ENCODE results near the gene USP48.

The USP48 gene

DNA sequence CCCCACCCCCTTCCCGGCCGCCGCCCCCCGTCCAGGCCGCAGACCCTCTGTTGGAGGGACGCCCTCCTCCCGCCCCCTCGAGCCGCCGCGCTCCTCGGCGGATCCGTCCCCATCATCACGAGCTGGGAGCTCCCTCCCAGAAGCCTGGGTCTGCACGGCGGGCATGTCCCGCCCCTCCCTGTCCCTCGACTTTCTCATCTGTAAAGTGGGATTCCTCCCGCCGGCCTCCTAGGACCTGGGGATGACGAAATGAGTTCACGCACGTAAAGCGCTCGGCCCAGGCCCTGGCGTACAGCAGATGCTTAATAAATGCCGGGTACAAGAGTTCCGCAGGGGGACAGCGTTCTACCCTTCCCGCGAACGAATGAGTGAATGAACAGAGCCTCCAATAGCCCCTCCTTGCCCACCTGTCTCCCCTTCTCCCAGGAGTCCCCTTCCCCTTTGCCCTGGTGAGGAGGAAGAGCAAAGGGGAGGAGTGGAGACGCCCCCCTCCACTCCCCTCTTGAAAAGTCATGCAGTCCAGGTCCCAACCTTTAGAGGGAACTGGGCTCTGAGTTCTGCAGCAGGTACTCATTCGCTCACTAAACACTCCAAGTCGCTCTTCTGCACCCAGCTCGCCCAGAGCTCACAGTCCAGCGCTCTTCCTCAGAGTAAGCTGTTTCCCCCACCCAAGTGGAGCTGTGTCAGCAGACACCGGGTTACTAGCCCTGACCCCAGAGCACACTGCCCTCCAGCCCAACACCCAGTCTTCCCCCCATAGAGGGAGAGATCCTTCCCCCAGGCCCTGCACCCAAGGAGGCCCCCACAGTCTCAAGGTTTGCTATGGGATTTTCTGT, 130.6 kb downstream of the USP48 start:
- no peak for DNase-seq

- DNase-seq: peak; percentile 65
Measured at GRCh38 chr1:21651214-21652042, 131.5 kb downstream of the USP48 start.

GRCh38 chr1:21650400-21650799, 132.5 kb downstream of the USP48 start:
- DNase-seq: no peak

DNA sequence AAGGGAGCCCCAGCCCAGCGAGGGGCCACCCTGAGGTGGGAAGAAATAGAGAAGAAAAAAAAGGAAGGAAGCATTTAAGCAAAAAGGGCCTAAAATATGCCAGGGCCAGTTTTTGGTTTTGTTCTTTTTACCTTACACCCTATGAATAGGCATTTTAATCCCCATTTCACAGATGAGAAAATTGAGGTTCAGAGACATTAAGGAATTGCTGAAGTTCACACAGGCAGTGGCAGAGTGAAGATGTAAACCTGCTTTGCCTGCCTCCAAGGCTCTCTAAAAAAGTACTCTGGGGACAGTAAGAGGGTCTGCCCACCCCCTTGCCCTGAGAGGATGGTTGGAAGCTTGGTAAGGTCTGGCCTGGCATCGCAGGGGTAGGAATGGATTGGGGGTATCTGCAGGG, 133.6 kb downstream of the USP48 start:
- no peak for DNase-seq

GRCh38 chr1:21648791-21649190, 134.2 kb downstream of the USP48 start:
- DNase-seq: no peak

- no peak for DNase-seq
Measured at GRCh38 chr1:21648352-21648730, 134.6 kb downstream of the USP48 start.

- no peak for DNase-seq
Measured at GRCh38 chr1:21647431-21648351, 135.3 kb downstream of the USP48 start.

DNA sequence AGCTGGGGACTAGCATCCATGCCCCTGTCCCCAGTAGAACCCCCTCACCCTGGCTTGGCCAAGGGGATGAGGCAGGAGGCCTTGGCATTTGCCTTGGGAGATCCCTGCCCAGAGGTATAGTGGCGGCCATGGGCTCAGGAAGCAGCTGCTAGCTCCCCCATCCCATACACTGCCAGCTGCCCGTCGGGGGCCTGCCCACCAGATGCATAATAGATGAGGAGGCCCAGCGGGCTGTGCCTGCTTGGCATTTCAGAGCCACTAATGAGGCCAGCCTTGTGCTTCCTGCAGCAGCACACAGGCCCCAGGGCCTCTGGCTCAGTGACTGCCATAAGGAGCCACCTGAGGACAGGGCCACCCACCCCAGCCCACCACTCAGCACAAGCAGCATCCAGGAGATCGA, 137.4 kb downstream of the USP48 start:
- DNase-seq: no peak

GRCh38 chr1:21644906-21645305, 138.0 kb downstream of the USP48 start:
- DNase-seq: no peak

GRCh38 chr1:21644348-21644747, 138.6 kb downstream of the USP48 start:
- DNase-seq: no peak

- DNase-seq: no peak
Measured at GRCh38 chr1:21643624-21644023, 139.3 kb downstream of the USP48 start.

- DNase-seq: no peak
Measured at GRCh38 chr1:21641967-21642739, 140.8 kb downstream of the USP48 start.

GRCh38 chr1:21641537-21641936, 141.4 kb downstream of the USP48 start:
- DNase-seq: no peak

- DNase-seq: no peak
Measured at GRCh38 chr1:21641076-21641475, 141.9 kb downstream of the USP48 start.

DNA sequence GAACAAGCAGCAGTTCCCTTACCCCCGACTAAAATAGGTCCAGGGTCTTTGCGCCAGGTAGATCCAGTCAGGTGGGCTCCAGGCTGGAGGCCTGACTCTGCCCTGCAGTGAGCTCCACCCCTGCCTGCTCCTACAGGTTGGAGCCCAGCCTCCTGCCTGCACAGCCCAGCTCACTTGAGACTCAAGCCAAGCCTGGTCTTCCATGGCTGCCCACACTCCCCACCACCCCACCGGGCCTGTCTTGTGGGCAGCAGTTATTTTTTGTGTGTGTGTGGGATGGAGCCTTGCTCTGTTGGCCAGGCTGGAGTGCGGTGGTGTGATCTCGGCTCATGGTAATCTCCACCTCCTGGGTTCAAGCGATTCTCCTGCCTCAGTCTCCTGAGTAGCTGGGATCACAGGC, 142.3 kb downstream of the USP48 start:
- DNase-seq: no peak

GRCh38 chr1:21639594-21640041, 143.3 kb downstream of the USP48 start:
- no peak for DNase-seq

DNA sequence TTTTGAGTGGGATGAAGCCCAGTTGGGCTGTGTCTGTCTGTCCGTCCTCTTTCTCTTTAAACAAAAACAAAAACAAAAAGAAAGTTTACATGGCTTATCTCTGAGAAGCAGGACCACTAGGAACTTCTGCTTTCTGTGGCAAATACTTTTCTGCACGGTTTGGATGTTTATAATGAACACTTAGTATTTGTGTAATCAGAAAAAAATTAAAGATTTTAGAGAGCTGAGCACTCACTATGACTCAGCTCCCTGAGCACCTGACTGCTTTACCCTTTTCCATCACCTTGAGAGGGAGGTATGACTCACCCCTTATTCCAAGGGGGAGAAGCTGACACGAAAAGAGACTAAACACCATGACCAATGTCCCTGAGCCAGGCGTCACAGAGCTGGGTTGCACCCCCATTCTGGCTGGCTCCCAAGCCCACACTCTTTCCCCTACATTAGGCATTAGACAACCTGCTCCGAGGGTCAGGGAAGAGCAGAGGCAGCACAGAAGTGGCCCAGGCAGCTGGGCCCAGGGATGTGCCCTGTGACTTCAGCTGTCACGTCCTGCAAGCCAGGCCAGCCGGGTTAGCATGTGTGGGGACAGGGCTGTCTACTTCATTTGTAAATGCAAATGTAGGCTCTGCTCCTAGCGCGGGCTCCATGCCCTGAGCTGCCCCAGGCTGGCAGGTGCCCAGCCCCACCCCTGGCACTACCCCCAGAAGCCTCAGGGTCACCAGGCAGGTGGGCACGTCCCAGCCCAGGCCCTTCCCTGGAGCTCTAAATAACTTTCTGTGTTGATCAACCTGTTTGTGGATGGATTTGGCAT, 144.2 kb downstream of the USP48 start:
- peak; percentile 17 for DNase-seq

GRCh38 chr1:21637514-21637913, 145.4 kb downstream of the USP48 start:
- no peak for DNase-seq

GRCh38 chr1:21636029-21636428, 146.9 kb downstream of the USP48 start:
- no peak for DNase-seq

GRCh38 chr1:21634806-21635535, 148.0 kb downstream of the USP48 start:
- no peak for DNase-seq

All from NCI-H345 (cell line).